ES-I3 (cell line): ENCODE measurements around the gene M1AP.
"Not testable (repeated sequence)": the region's sequence is repeated elsewhere in the genome, so short reads cannot be mapped to it uniquely, and the experiment has no call there.

Experiments used
- H3K36me3 ChIP-seq: 2 replicates; pipeline ENCODE4 v1.6.1; 2013; ENCODE audit warnings: mild to moderate bottlenecking, low read length, control low read depth, moderate library complexity; ENCODE audit not compliant: insufficient read depth
- H3K4me1 ChIP-seq: 2 replicates; pipeline ENCODE4 v1.6.1; 2013; ENCODE audit warnings: mild to moderate bottlenecking, control low read depth, low read length; ENCODE audit not compliant: insufficient read depth
- H3K9ac ChIP-seq: 2 replicates; pipeline ENCODE4 v1.6.1; 2013; ENCODE audit warnings: low read depth, mild to moderate bottlenecking, low read length, moderate library complexity
- H3K9me3 ChIP-seq: 2 replicates; pipeline ENCODE4 v1.6.1; 2013; ENCODE audit warnings: mild to moderate bottlenecking, low read length, moderate library complexity; ENCODE audit not compliant: control insufficient read depth, insufficient read depth

M1AP gene

DNA sequence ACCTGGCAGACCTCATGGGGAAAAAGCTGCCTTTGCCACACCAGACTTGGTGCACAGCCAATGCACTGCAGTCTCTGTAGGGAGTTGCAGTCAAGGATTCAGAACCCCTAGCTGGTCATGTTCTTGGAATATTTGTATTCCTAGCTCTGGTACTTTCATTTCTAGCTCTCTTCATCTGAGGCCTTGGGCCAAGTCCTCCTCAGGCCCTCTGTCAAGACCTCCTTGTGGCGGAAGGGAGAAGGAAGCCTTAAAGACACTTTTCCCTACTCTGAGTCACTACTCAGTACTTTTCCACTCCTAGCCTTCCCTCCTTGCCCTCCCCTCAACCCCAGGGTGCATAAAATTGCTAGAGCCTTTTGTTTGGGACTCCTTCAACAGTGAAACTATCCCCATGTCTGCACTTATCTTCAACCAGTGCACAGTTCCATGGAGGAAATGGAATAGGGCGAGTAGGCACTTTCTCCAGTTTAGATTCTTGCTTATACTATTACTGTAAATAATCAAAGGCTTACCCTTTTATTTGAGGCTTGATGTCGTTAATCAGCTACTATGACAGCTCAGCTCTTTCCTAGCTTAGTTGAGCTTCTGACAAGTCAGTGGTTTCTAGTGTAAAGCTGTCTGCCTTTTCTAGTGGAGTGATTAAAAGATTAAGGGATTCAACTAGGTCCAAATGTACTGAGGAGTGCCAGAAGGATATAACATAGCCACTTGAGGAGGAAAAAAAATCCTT is 15.8 kb downstream of the M1AP start:
- no peaks in the 10 kb centered on the region for H3K9me3 ChIP-seq
- H3K36me3 ChIP-seq: no peaks in the 10 kb centered on the region
- H3K9ac ChIP-seq: no peak overlapping the region
- peaks cover 14% of the 10 kb centered on the region for H3K4me1 ChIP-seq

DNA sequence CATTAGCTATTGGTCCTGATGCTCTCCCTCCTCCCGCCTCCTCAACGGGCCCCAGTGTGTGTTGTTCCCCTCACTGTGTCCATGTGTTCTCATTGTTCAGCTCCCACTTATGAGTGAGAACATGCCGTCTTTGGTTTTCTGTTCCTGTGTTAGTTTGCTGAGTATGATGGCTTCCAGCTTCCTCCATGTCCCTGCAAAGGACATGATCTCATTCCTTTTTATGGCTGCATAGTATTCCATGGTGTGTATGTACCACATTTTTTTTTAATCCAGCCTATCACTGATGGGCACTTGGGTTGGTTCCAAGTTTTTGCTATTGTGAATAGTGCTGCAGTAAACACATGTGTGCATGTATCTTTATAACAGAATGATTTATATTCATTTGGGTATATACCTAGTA is 17.7 kb downstream of the M1AP start:
- H3K9ac ChIP-seq, H3K9me3 ChIP-seq, H3K36me3 ChIP-seq: not testable (repeated sequence)
- H3K4me1 ChIP-seq: peaks cover 14% of the 10 kb centered on the region

DNA sequence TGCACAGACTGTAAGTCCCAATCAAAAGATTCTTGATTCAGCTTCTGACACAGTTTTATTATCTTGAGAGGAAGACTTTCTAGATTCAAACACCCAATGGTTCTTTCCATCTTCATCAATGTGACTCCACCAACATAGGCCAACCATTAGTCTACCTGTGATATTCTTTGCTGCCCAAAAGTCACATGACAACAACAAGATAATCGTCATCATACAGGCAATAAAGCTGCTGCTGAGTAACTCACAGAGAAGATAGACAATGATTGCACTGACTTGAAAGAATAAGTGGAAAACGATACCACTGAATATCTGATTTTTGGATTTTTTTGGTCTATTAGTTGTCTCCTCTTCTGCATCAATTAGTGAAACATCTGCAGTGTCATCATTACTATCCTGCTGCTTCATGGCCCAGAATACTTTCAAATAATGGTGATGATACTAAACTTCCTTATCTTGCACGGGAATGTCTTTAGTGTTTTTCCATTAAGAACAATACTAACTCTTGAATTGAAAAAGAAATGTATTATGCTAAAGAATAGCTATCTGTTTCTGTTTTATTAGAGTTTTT is 19.5 kb downstream of the M1AP start:
- Histone ChIP-seq H3K36me3 (no peaks in the 10 kb centered on the region), H3K9me3 (no peaks in the 10 kb centered on the region), H3K9ac (no peak overlapping the region), H3K4me1 (peaks cover 14% of the 10 kb centered on the region)

DNA sequence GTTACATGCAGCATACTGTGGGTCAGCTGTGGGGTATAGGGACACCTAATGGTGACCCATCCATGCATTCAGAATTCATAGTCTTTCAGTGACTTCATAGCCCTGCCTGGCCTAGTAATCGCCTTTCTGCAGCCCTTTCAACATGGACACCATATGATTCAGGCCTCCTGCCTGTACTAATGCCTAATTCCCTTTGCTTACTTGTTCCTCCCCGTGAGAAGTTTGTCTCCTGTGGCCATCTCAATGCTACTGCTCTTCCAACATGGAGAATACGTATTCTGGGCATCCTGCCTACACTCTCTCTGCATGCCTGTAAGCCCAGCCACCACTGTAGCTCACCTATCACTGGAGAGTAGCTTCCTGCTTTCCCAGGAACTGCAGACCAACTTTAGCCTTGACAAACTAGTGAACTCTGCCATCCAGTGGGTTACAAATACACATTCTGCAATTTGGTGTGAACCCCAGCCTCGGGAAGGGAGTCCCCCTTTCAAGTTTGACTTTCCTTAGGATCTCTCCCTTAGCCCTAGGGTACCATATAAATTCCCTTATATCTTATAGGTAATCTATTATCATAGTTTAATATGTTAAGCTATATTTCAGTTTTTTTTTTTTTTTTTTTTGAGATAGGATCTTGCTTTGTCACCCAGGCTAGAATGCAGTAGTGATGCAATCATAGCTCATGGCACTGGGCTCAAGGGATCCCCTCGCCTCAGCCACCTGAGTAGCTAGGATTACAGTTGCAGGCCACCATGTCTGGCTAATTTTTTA is 22.3 kb downstream of the M1AP start:
- Histone ChIP-seq H3K36me3 (no peaks in the 10 kb centered on the region), H3K9ac (no peak overlapping the region), H3K4me1 (no peaks in the 10 kb centered on the region), H3K9me3 (no peaks in the 10 kb centered on the region)

DNA sequence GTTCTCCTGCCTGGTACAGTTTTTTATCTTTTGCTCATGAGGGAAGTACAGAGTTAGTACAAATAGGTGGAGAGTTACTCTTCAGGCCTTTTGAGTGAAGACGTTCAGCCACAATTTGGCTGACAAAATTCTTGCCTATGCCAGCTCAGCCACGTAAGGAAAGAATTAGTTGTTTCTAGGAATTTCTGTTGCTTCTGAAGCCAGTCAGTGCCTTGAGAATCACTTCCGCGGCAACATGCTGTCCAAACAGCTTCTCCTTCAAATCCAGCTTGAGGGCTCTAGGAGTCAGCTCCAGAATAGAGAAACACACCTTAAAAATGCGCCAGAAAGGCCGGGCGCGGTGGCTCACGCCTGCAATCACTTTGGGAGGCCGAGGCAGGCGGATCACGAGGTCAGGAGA is 27.5 kb downstream of the M1AP start:
- no peaks in the 10 kb centered on the region; the same call in 1 of the 2 replicates for H3K4me1 ChIP-seq
- H3K9ac ChIP-seq: no peak overlapping the region
- H3K9me3 ChIP-seq: no peaks in the 10 kb centered on the region
- H3K36me3 ChIP-seq: no peaks in the 10 kb centered on the region

DNA sequence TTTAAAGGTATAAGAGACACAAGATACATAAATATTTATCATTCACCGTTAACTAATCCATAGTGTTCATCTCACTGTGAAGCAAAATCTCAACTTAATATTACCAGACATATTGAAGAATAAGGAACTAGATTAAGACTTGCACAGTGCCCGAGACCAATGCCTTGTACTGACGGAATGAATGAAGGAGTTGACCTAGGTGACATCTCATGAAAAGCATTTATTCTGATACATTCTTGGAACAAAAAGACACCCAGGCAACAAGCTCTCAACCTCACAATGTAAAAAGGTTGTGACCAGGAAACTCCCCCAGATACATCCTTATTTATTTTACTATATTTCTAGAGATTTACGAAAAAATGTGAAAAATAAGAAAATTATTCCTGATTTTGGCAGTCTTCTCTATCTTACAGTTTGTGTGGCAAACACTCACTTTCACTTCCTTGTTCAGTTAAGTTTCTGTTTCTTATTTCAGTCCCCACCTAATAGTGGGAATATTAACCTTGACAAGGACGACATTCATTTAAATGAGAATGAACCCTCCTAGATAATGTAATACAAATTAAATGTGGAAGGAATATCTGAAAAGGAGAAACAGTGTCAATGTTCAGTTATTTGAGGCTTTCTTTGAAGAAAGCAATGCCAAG is 28.4 kb downstream of the M1AP start:
- H3K4me1 ChIP-seq: no peaks in the 10 kb centered on the region; the same call in 1 of the 2 replicates
- H3K9me3 ChIP-seq: no peaks in the 10 kb centered on the region
- no peak overlapping the region for H3K9ac ChIP-seq
- H3K36me3 ChIP-seq: no peaks in the 10 kb centered on the region

DNA sequence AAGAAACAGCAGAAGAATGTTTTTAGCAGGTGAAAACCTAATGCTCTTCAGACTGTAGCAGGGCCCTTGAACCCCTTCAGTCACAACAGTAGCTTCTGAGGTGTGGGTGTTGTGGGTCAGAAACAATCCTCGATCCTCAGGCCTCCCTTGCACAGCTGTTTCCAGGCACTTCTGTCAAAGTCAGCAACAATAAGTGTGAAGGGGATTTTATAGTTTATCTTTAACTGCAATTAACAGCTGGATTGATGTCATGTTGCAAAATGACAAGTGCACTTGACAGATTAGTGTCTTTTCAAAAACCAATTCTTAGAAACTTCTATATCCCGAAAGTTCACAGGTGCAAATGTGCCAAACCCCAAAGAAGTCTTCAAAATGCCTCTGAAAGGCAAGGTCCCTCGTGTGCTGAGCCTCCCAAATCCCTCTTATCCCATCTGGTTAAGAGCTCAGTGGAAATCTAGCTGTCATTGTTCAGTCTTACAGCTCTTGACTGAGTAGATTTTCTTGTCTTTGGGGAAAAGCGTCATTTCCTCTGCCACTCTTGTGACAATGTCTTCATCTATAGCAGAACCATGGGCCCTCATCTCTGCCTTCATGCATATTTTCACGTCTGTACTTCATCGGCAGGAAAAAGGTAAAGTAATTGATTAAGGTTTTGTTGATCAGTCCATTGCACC is 29.6 kb downstream of the M1AP start:
- no peaks in the 10 kb centered on the region for H3K36me3 ChIP-seq
- no peaks in the 10 kb centered on the region; the same call in 1 of the 2 replicates for H3K4me1 ChIP-seq
- no peaks in the 10 kb centered on the region for H3K9me3 ChIP-seq
- H3K9ac ChIP-seq: no peak overlapping the region

DNA sequence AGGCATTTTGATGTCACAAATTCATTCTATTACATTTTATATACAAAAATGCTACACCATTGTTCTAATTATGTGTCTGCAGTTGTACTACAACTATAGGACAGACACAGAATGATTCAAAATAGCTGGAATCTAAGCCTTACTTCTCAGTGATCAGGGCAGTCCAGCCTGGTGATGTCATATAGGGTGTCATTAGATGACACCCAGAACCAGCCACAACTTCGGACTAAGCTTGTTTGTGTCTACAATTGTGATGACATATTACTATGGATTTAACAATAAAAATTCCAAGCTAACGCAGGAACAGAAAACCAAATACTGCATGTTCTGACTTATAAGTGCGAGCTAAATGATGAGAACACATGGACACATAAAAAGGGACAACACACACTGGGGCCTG is 31.0 kb downstream of the M1AP start:
- H3K4me1 ChIP-seq: no peaks in the 10 kb centered on the region; the same call in 1 of the 2 replicates

DNA sequence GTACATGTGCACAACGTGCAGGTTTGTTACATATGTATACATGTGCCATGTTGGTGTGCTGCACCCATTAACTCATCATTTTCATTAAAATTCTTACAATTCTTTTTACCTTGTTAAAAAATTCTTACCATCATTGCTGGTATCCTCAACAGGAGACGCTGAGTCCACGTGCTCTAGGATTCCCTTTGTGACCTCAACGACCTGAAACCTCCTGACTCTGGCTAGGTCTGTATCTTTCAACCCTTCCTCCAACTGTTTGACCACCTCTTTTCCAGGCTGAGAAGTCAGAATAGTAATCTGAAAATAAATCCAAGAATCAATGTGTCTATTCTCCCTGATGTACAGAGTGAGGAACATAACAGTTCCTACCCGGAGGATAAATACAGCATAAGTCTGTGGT is 41.2 kb downstream of the M1AP start:
- no peak overlapping the region for H3K9ac ChIP-seq
- no peaks in the 10 kb centered on the region for H3K4me1 ChIP-seq
- H3K9me3 ChIP-seq: no peaks in the 10 kb centered on the region; the same call in 1 of the 2 replicates
- no peaks in the 10 kb centered on the region for H3K36me3 ChIP-seq

More for the DNA sequence above, 31.0 kb downstream of the M1AP start:
- Histone ChIP-seq H3K36me3 (no peaks in the 10 kb centered on the region), H3K9ac (no peak overlapping the region), H3K9me3 (no peaks in the 10 kb centered on the region)

DNA sequence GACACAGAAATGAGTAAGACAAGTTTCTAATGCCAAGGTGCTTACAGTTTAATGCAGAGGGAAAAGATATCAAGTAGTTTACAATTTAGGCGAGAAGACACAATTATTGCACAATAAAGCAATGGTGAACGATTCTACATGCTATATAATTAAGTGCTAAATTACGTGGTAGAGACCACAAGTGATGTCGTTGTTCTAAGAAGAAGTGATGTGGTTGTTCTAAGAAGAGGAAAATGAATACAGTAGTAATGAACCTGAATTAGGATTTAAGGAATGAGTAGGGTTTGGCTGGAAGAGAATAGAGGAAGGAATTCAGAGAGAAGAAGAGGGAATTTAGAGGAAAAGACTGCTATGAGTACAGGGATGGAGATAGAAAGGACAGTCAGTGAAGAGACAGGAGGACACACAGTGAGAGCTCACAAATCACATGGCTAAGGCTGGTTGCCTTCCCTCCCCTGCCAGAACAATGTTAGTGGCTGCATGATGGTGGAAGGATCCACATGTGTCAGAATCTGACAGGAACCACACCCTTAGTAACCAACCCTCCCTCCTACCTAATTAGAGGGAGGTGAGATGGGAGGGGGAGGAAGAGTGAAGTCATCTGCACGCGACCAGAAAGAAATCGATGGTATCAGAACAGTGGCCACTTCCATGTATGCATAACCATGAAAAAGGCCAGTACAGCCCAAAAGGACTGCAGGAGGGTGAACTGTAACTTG is 44.7 kb downstream of the M1AP start:
- no peaks in the 10 kb centered on the region for H3K4me1 ChIP-seq

DNA sequence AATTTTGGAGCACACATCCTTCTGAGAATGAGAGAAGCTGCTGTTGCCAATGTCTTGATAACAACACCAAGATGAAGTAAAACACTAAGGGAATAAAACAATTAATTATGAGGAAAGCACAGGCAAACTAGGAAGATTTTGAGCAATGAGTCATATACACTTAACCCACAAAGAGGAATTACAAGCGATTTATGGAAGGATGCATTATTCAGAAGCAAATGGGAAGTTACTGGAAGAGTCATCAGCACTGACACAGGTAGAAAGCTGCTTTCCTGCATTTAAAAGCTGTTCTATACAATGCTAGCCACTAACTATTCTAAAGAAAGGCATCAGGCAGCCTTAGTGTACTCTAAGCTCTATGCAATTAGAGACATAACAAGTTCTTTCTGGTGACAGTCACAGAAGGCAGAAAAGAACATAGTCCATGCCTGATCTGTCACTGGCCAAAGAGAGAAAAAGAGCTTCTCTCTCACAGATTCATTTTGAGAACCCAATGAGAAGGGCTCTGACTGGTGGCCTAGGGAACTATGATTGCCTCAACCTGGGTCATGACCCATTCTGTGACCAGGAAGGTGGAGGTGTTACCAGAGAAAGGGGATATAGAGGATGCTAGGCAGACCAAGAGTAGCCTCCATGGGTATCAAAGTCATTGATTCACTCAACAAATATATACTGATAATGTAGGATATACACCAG is 45.4 kb downstream of the M1AP start:
- H3K9me3 ChIP-seq: no peaks in the 10 kb centered on the region
- H3K36me3 ChIP-seq: no peaks in the 10 kb centered on the region
- H3K9ac ChIP-seq: no peak overlapping the region
- H3K4me1 ChIP-seq: no peaks in the 10 kb centered on the region

More for the DNA sequence above, 44.7 kb downstream of the M1AP start:
- Histone ChIP-seq H3K9ac (no peak overlapping the region), H3K9me3 (no peaks in the 10 kb centered on the region; the same call in 1 of the 2 replicates), H3K36me3 (no peaks in the 10 kb centered on the region)

DNA sequence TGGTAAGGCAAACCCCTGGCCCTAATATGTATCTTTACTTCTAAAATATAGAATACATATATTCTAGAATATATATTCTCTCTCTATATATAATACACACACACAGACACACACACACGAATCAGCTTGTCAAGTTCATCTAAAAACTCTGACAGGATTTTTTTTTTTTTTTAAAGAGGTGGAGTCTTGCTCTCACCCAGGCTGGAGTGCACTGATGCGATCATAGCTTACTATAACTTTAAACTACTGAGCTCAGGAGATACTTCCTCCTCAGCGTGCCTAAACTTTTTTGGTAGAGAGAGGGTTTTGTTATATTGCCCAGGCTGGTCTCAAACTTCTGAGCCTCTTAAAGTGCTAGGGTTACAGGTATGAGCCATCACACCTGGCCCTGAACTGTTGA is 48.5 kb downstream of the M1AP start:
- Histone ChIP-seq H3K36me3 (no peaks in the 10 kb centered on the region), H3K4me1 (no peaks in the 10 kb centered on the region), H3K9ac (no peak overlapping the region), H3K9me3 (no peaks in the 10 kb centered on the region)

DNA sequence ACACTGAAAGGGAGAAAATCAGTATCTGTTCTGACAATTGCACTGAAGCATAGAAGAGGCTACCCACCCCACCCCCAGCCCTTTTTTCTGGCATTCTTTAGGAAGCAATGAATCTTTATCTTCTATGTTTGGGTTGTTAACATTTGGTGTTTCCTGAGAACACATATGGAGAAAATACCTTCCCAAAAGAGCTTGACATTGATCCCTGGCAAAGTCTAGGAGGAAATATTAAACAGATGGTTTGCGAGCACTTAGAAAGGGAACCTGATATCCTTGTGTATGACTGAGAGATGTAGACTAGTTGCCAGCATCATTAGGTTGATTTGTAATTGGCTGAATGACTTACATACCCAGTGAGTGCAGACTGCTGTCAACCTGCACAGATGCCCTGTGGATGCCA is 50.7 kb downstream of the M1AP start:
- no peaks in the 10 kb centered on the region for H3K4me1 ChIP-seq

More for the DNA sequence above, 50.7 kb downstream of the M1AP start:
- H3K9ac ChIP-seq: no peak overlapping the region
- H3K9me3 ChIP-seq: no peaks in the 10 kb centered on the region
- H3K36me3 ChIP-seq: no peaks in the 10 kb centered on the region
